Sigmoid colon (tissue), 4 donors: ENCODE measurements around the gene SFMBT2.

ENCODE experiments used
- EP300 ChIP-seq, 4 donors: sonication (generic); formaldehyde crosslinking; IDR thresholded peaks; one replicate each; pipeline ENCODE4 v1.6.1; 2017; ENCODE audit warnings: antibody characterized with exemption in 4 of 4
- POLR2A ChIP-seq, 2 donors: fragments of 450-650 bp; IDR thresholded peaks; one replicate each; pipeline ENCODE4 v1.6.1; 2016; ENCODE audit warnings: antibody characterized with exemption in 2 of 2, mild to moderate bottlenecking in 2 of 2, moderate library complexity in 2 of 2

DNA sequence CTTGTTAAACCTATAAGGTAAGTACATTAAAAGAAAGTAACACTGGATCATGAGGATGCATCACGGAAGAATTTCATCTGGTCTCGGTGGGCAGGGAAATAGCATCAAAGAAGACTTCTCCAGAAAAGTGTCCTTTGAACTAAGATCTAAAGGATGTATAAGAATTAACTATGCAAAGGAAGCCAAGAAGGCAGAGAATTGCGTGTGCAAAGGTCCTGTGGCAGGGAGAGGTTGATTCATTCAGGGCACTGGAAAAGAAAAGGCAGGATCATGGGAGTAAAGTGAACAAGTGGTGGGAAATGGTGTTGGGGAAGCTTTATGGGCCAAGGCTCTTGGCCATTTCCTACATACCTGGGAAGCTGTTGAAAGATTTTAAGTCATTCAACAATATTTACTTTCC, 288.3 kb downstream of the SFMBT2 start:
- TF ChIP-seq POLR2A (IDR thresholded peaks at IDR 0.05): no peak
- TF ChIP-seq EP300 (IDR thresholded peaks at IDR 0.05): no peak
